Measurements from ENCODE around the gene TBL1Y. TPM values are rescaled to one million over a fixed set of nuclear protein-coding genes. Genes with fewer than 3 reads are reported as not detected.

TBL1Y gene
- total RNA-seq, 1 donor from 2014 or later, result 0.64 TPM

DNA sequence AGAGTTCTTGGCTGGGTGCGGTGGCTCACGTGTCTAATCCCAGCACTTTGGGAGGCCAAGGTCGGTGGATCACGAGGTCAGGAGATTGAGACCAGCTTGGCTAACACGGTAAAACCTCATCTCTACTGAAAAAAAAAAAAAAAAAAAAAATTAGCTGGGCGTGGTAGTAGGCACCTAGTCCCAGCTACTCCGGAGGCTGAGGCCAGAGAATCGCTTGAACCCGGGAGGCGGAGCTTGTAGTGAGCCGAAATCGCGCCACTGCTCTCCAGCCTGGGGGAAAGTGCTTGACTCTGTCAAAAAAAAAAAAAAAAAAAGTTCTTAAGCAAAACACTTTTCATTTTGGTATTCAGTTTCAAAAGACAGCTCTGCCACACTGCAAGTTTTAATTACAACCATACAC is 37.9 kb downstream of the TBL1Y start:
- Mint-ChIP-seq H3K9me3 (ENCODE audit: unreplicated experiment) (no peaks in the 10 kb centered on the region), H3K36me3 (ENCODE audit: low read depth, unreplicated experiment) (no peaks in the 10 kb centered on the region), H3K4me1 (ENCODE audit: low read depth, unreplicated experiment) (no peaks in the 10 kb centered on the region), H3K4me3 (ENCODE audit: unreplicated experiment) (no peak overlapping the region), H3K27me3 (ENCODE audit: low read depth, unreplicated experiment) (no peaks in the 10 kb centered on the region), H3K27ac (ENCODE audit: unreplicated experiment) (no peak overlapping the region)
- no peak overlapping the region for H3K9ac ChIP-seq (ENCODE audit: low read length)
- H3K27ac ChIP-seq (ENCODE audit: low read depth, low read length), result no peak overlapping the region
- H3K4me3 ChIP-seq (ENCODE audit: insufficient read depth, low read depth, low read length), result no peak overlapping the region
- no peaks in the 10 kb centered on the region for H4K20me1 ChIP-seq (ENCODE audit: insufficient read depth, low read length)
- H3K79me2 ChIP-seq (ENCODE audit: insufficient read depth, low read length), result no peaks in the 10 kb centered on the region
- no peaks in the 10 kb centered on the region for H3K27me3 ChIP-seq (ENCODE audit: insufficient read depth, low read length)
- no peak overlapping the region for H3K4me2 ChIP-seq (ENCODE audit: low read length)
- no peak overlapping the region for H2AFZ ChIP-seq (ENCODE audit: low read depth, low read length)
- no peak for FAIRE-seq
- no peaks in the 10 kb centered on the region for H3K4me1 ChIP-seq (ENCODE audit: insufficient read depth, low read length)
- no peaks in the 10 kb centered on the region for H3K36me3 ChIP-seq (ENCODE audit: insufficient read depth, low read length)
- H3K9me3 ChIP-seq (ENCODE audit: insufficient read depth, low read depth, low read length), result no peaks in the 10 kb centered on the region
- DNase-seq (ENCODE audit: low read depth), result no peak
- TF ChIP-seq, protein P1, sequence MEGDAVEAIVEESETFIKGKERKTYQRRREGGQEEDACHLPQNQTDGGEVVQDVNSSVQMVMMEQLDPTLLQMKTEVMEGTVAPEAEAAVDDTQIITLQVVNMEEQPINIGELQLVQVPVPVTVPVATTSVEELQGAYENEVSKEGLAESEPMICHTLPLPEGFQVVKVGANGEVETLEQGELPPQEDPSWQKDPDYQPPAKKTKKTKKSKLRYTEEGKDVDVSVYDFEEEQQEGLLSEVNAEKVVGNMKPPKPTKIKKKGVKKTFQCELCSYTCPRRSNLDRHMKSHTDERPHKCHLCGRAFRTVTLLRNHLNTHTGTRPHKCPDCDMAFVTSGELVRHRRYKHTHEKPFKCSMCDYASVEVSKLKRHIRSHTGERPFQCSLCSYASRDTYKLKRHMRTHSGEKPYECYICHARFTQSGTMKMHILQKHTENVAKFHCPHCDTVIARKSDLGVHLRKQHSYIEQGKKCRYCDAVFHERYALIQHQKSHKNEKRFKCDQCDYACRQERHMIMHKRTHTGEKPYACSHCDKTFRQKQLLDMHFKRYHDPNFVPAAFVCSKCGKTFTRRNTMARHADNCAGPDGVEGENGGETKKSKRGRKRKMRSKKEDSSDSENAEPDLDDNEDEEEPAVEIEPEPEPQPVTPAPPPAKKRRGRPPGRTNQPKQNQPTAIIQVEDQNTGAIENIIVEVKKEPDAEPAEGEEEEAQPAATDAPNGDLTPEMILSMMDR (IDR thresholded peaks at IDR 0.05; ENCODE audit: insufficient read depth, low read depth, low read length), result no peak
- no peak for TF ChIP-seq EZH2 (IDR thresholded peaks at IDR 0.05; ENCODE audit: insufficient read depth, low read length)

DNA sequence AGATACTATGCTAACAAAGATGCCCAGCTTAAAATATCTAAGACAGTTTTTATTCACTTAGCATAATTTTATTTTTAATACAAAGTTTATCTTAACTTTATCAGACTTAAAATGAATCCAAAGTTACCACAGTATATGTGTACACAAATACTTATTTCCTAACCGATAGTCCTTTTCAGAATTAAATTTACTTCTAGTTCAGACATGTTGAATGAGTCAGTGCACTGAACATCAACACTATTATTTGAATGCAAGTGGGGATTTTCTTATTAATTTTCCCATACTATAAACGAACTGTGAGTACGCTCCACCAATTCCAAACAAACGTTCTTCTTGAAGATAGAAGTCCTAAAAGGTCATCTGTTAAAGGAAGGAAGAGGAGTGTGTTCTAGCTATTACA is 39.5 kb downstream of the TBL1Y start:
- TF ChIP-seq, protein P1 (IDR thresholded peaks at IDR 0.05; ENCODE audit: insufficient read depth, low read depth, low read length), result no peak
- no peak for TF ChIP-seq EZH2 (IDR thresholded peaks at IDR 0.05; ENCODE audit: insufficient read depth, low read length)
- Histone ChIP-seq H2AFZ (ENCODE audit: low read depth, low read length) (no peak overlapping the region), H3K4me2 (ENCODE audit: low read length) (no peak overlapping the region), H3K27me3 (ENCODE audit: insufficient read depth, low read length) (no peaks in the 10 kb centered on the region), H3K9me3 (ENCODE audit: insufficient read depth, low read depth, low read length) (no peaks in the 10 kb centered on the region), H3K4me1 (ENCODE audit: insufficient read depth, low read length) (no peaks in the 10 kb centered on the region), H3K36me3 (ENCODE audit: insufficient read depth, low read length) (no peaks in the 10 kb centered on the region), H3K4me3 (ENCODE audit: insufficient read depth, low read depth, low read length) (no peak overlapping the region), H3K27ac (ENCODE audit: low read depth, low read length) (no peak overlapping the region), H3K9ac (ENCODE audit: low read length) (no peak overlapping the region), H3K79me2 (ENCODE audit: insufficient read depth, low read length) (no peaks in the 10 kb centered on the region), H4K20me1 (ENCODE audit: insufficient read depth, low read length) (no peaks in the 10 kb centered on the region)
- H3K4me1 Mint-ChIP-seq (ENCODE audit: low read depth, unreplicated experiment), result no peaks in the 10 kb centered on the region
- DNase-seq (ENCODE audit: low read depth) (no peak), FAIRE-seq (no peak)
- no peak overlapping the region for H3K27ac Mint-ChIP-seq (ENCODE audit: unreplicated experiment)
- no peaks in the 10 kb centered on the region for H3K36me3 Mint-ChIP-seq (ENCODE audit: low read depth, unreplicated experiment)
- no peaks in the 10 kb centered on the region for H3K9me3 Mint-ChIP-seq (ENCODE audit: unreplicated experiment)
- no peaks in the 10 kb centered on the region for H3K27me3 Mint-ChIP-seq (ENCODE audit: low read depth, unreplicated experiment)
- H3K4me3 Mint-ChIP-seq (ENCODE audit: unreplicated experiment), result no peak overlapping the region

DNA sequence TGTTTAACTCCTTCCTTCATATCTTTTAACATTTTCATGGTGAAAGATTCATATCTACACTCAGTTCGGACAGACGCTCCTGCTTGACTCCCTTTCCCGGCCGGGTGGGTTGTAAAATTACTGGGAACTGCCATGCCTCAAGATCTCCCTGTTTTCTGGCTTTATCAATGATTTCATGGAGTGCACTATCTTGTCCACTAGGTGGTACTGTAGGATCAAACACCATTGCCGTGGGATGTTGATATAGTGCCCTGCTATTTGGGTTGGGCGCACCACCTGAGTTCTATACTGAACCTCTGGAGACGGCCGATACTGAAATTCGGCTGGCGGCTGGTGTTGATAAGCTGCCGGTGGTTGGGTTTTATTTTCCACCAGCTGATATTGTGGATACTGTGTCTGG is 54.2 kb downstream of the TBL1Y start:
- H3K27ac Mint-ChIP-seq (ENCODE audit: unreplicated experiment), result no peak overlapping the region
- Histone ChIP-seq H3K36me3 (ENCODE audit: insufficient read depth, low read length) (no peaks in the 10 kb centered on the region), H3K4me3 (ENCODE audit: insufficient read depth, low read depth, low read length) (no peak overlapping the region), H3K4me1 (ENCODE audit: insufficient read depth, low read length) (no peaks in the 10 kb centered on the region), H3K9me3 (ENCODE audit: insufficient read depth, low read depth, low read length) (no peaks in the 10 kb centered on the region), H3K4me2 (ENCODE audit: low read length) (no peak overlapping the region), H3K27me3 (ENCODE audit: insufficient read depth, low read length) (no peaks in the 10 kb centered on the region), H2AFZ (ENCODE audit: low read depth, low read length) (no peak overlapping the region), H3K9ac (ENCODE audit: low read length) (no peak overlapping the region), H3K27ac (ENCODE audit: low read depth, low read length) (no peak overlapping the region), H4K20me1 (ENCODE audit: insufficient read depth, low read length) (no peaks in the 10 kb centered on the region), H3K79me2 (ENCODE audit: insufficient read depth, low read length) (no peaks in the 10 kb centered on the region)
- no peaks in the 10 kb centered on the region for H3K4me1 Mint-ChIP-seq (ENCODE audit: low read depth, unreplicated experiment)
- H3K9me3 Mint-ChIP-seq (ENCODE audit: unreplicated experiment), result no peaks in the 10 kb centered on the region
- no peak overlapping the region for H3K4me3 Mint-ChIP-seq (ENCODE audit: unreplicated experiment)
- no peak for TF ChIP-seq EZH2 (IDR thresholded peaks at IDR 0.05; ENCODE audit: insufficient read depth, low read length)
- TF ChIP-seq, protein P1 (IDR thresholded peaks at IDR 0.05; ENCODE audit: insufficient read depth, low read depth, low read length), result peak; percentile 11
- FAIRE-seq (no peak), DNase-seq (ENCODE audit: low read depth) (no peak)
- no peaks in the 10 kb centered on the region for H3K27me3 Mint-ChIP-seq (ENCODE audit: low read depth, unreplicated experiment)
- H3K36me3 Mint-ChIP-seq (ENCODE audit: low read depth, unreplicated experiment), result no peaks in the 10 kb centered on the region

Data from astrocyte (in vitro differentiated cells and primary cell).